Stimulated activated CD8-positive, alpha-beta memory T cell treated with anti-CD3 and anti-CD28 coated beads, Interleukin-15, amount 100 ng/mL, for 48 hours (primary cell): Measurements from ENCODE around the gene KLRC4.
"Not testable (repeated sequence)": the region's sequence is repeated elsewhere in the genome, so short reads cannot be mapped to it uniquely, and the experiment has no call there.

Experiments
- DNase-seq, 2 donors: peaks; one replicate each; pipeline ENCODE4 v3.0.0-alpha.2; 2020; ENCODE audit warnings: low read depth in 2 of 2

Gene KLRC4

DNA sequence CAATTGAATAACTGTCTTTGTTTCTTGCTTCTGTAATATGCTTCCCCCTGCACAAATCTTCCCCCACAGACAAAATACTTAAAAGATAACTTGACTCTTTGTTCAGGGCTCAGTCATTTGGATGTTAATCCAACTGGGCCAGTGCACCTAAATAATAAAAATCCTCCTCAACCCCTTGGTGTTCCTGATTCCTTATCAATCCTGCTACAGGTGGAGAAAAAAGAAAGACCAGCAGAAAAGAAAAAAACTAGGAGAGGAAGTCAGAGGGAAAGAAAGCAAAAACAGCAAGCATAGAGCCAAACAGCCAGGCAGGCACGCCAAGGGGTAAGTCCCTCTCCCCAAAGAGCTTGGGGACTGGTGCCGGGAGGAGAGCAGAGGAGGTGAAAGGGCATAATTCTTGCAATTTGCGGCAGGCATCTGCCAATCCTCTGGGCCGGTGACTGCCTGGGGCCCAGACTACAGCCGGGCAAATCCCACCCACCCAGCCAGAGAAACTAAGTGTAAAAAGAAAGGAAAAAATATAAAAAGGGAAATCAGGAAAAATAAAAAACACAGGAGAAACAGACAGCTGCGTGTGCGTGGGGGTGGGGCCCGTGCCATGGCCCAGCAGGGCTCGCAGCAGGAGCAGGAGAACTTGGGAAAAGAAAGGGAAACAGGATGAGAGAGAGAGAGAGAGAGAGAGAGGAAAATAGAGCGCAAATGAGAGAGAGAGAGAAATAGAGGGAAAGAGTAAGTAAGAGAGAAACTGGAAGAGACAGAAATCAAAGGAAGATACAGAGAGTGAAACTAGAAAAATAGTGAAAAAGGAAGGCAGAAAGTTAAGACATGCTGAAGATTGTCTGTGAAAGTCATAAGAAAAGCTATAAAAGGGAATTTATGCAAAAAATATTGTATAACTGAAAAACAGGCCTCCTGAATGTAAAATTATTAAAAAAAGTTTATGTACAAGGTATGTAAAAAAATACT lies 41.1 kb downstream of the KLRC4 start:
- no peak for DNase-seq

DNA sequence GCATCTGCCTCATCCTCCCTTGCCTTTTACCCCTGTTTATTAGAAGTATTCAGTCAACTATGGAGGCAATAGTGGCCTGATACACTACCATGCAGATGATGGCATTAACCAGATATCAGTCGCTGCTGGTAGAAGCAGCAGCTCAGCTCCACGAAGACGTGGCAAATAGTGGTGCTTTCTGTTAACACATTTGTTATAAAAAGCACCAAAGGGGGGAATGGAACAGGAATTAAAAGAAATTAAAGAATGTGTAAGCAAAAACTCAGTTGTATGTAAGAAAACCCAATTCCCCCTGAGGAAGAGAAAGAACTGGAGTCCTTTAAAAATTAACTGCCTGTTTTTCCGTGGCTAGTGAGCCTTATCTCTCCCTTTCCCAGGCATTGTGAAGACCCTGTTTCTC lies 41.8 kb downstream of the KLRC4 start:
- DNase-seq: not testable (repeated sequence)

GRCh38 chr12:10366875-10367274 lies 42.7 kb downstream of the KLRC4 start:
- DNase-seq: no peak

GRCh38 chr12:10365696-10366405 lies 43.7 kb downstream of the KLRC4 start:
- no peak for DNase-seq

DNA sequence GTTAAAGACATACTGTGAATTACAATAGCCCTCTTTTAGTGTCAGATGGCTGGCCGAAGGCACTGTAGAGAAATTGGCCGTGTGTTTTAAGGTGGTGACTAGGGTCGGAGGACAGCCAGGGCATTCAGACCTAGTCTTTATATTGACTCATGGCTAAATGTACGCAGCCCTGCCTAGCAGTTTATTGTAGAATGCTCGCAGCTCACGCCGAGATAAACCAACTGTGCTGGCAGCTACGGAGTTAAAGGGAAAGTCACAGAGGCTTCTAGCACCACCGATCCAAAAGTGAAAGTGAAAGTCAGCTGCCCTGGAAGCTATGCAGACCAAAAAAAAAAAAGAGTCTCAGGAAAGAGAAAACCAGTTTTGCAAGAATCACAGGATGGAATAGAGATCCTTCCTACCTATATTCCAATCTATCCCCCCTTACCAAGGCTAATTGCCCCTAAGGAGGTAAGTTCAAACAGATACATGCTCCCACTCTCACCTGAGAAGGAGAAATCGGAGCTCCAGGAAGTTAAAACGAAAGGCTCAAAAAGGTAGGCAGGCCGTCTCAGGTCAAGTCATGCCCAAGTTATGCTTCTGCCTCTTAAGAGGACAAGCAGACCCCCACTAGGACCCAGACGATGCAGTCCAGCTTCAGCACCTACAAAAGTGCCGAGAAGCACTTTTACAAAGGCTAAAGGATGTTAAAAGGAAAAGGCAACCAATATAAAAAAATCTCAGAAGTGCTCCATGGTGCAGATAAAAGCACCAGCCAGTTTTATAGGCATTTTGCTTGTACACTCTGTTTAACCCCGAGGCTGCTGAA lies 44.5 kb downstream of the KLRC4 start:
- DNase-seq: peak in 1 of 2 donors; percentile 54

GRCh38 chr12:10363914-10364814 lies 45.4 kb downstream of the KLRC4 start:
- no peak for DNase-seq

DNA sequence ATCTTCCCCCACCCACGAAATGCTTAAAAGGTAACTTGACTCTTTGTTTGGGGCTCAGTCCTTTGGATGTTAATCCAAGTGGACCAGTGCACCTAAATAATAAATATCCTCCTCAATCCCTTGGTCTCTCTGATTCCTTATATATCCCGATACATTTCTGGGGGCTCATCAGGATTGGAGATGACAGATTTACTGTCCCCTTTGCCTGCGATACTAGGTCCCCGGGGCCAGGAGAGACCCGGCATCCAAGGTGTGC lies 46.0 kb downstream of the KLRC4 start:
- no peak for DNase-seq

DNA sequence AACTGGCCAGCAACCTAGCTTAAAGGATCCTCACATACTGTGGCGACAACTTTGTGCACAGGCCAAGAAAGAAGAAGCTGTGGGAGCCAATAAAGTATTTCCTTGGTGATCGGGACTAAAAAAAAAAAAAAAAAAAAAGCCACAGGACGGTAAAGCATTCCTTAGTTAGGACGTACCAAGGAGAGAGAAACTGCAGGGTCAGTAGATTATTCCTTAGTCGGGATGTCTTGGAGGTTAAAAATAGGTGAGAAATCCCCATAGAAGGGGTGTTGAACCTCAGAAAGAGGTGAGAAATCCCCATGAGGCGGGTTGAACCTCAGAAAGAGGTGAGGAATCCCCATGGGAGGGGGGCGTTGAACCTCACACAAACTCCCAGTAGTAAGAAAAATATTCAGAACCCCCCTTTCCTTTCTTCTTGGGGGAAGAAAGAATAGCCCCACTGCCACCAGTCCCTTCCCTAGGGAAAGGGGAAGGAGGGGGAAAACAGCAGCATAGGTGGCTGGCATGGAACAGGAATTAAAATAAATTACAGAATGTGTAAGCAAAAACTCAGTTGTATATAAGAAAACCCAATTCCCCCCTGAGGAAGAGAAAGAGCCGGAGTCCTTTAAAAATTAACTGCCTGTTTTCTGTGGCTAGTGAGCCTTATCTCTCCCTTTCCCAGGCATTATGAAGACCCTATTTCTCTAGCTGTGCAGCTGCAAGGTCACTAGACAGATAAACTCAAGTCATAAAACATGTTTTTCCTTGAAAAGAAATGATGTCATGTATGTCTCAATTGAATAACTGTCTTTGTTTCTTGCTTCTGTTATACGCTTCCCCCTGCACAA lies 46.5 kb downstream of the KLRC4 start:
- DNase-seq: no peak

GRCh38 chr12:10362325-10362724 lies 47.2 kb downstream of the KLRC4 start:
- no peak for DNase-seq

DNA sequence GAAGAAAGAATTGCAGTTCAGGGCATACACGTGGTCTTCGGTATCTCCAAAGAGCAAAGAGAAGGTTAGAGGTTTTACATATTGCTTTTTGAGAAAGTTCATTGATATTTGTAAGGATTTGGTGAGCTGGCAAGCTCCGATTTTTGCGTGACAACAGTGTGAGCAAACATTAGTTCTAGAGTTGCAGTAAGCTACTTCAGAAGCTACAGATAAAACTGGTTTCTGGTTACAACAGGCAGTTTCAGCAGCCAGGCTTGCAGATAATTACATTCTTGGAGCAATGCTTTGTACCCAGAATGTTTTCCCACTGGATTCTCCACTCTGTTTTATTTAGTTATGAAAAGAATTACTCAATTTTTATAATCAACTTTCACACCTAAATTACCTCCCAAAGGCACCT lies 47.9 kb downstream of the KLRC4 start:
- no peak for DNase-seq

DNA sequence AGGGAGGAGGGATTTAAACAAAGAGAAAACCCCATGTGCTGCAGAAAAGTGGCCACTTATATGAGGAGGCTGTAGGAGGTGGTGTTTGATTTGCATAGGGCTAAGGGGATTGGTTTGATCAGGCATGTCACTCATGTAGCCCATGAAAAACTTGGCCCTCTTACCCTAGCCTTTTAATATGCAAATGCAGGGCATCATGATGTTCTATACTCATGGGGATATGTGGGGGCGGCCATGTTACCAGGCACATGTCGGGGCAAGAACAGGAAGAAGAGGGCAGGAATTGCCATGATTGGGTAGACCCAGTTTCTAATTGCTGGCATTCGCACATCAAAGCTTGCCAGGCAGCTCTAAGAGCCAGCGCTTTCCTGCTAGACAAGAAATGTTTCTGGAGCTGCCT lies 48.5 kb downstream of the KLRC4 start:
- DNase-seq: no peak

DNA sequence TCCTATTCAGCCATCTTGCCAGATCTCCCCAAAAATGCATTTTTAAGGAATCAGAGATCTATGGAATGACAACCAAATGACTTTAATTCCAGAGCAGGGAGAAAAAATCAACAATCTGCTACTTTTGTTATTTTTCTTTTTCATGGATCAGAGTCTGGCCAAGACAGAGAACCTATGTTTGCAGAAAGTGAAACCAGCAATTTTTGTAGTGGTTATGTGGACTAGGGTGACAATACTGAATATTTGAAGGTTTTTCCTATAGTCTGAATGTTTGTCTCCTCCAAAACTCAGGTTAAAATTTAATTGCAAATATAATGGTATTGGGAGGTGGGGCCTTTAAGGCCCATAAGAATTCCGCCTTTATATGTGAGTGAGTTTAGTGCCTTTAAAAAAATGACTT lies 50.6 kb downstream of the KLRC4 start:
- DNase-seq: no peak

DNA sequence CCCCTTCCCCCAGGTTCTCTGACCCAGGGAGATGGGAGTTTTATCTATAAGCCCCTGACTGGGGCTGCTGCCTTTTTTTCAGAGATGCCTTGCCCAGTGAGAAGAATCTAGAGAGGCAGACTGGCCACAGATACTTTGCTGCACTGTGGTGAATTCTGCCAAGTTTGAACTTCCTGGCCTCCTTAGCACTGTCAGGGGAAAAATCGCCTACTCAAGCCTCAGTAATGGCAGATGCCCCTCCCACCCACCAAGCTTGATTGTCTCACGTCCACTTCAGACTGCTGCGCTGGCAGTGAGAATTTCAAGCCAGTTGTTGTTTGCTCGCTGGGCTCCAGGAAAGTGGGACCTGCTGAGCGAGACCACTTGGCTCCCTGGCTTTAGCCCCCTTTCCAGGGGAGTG lies 51.4 kb downstream of the KLRC4 start:
- no peak for DNase-seq
